Dendritic cell treated with granulocyte-macrophage colony-stimulating factor and Interleukin-4, amounts not matched to agents 40 ng/mL and 50 ng/mL, for 4 days (primary cell): Measurements from ENCODE around the gene LRBA.

Experiments used
- H3K27ac Mint-ChIP-seq: one replicate; pipeline ENCODE4 v1.8.0; 2022; ENCODE audit warnings: mild to moderate bottlenecking, mixed read lengths
- H3K27me3 Mint-ChIP-seq: one replicate; pipeline ENCODE4 v1.8.0; 2022; ENCODE audit warnings: mild to moderate bottlenecking, mixed read lengths
- H3K36me3 Mint-ChIP-seq: one replicate; pipeline ENCODE4 v1.8.0; 2022; ENCODE audit warnings: low read depth, mixed read lengths
- H3K4me1 Mint-ChIP-seq: one replicate; pipeline ENCODE4 v1.8.0; 2022; ENCODE audit warnings: low read depth, mixed read lengths
- H3K4me3 Mint-ChIP-seq: one replicate; pipeline ENCODE4 v1.8.0; 2022; ENCODE audit warnings: mild to moderate bottlenecking, moderate library complexity, mixed read lengths
- H3K9me3 Mint-ChIP-seq: one replicate; pipeline ENCODE4 v1.8.0; 2022; ENCODE audit warnings: mixed read lengths
- intact Hi-C: fragments of 100-400 bp; cut with micrococcal nuclease; formaldehyde crosslinking; loops from one replicate; pipeline ENCODE4 v1.15.0; 2022

LRBA gene

GRCh38 chr4:150248181-150248580, 766.9 kb downstream of the LRBA start:
- Mint-ChIP-seq H3K27me3 (no peaks in the 10 kb centered on the region), H3K9me3 (no peaks in the 10 kb centered on the region), H3K27ac (no peak overlapping the region), H3K4me3 (no peak overlapping the region), H3K4me1 (no peaks in the 10 kb centered on the region), H3K36me3 (no peaks in the 10 kb centered on the region)
- intact Hi-C loops: no loop called here

DNA sequence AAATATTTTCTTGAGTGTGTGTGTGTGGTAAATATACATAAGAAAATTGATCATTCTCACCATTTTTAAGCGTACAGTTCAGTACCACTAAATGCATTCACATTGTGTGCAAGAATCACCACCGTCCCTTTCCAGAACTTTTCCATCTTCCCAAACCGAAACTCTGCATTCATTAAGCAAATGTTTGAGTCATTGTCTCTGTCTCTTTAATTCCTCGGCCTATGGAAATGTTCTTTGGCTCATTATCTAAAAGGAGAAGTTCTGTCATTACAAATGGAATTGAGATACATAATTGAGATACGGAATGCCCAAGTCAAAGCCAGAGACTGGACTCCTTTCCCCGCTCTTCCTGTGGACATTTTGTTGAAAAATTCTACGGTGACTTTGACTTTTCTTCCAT, 767.9 kb downstream of the LRBA start:
- H3K4me3 Mint-ChIP-seq: no peak overlapping the region
- H3K27ac Mint-ChIP-seq: no peak overlapping the region
- no peaks in the 10 kb centered on the region for H3K9me3 Mint-ChIP-seq
- H3K36me3 Mint-ChIP-seq: no peaks in the 10 kb centered on the region
- no peaks in the 10 kb centered on the region for H3K27me3 Mint-ChIP-seq
- no peaks in the 10 kb centered on the region for H3K4me1 Mint-ChIP-seq
- intact Hi-C loops: no loop called here

DNA sequence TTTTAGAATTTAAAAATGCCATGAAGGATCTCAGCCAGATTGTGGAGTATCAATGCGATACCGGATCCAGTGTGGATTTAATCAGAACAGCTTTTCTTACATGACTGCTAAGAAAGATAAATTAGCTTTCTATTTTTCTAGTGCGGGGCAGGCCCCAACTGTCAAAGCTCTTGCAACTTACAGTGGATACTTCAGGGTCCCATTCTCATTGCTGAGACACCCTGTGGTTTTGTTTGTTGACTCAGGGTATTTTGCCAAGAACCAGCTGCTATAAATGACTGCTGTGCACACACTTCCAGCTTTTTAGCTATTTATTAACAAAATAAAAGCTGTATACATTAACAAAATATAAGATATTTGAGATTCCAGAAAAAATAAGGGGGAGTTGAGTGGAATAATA, 770.5 kb downstream of the LRBA start:
- Mint-ChIP-seq H3K27me3 (no peaks in the 10 kb centered on the region), H3K36me3 (no peaks in the 10 kb centered on the region), H3K4me1 (no peaks in the 10 kb centered on the region), H3K27ac (no peak overlapping the region), H3K4me3 (no peak overlapping the region), H3K9me3 (no peaks in the 10 kb centered on the region)
- intact Hi-C loops: no loop called here

GRCh38 chr4:150243932-150244331, 771.2 kb downstream of the LRBA start:
- intact Hi-C loops: loop anchor here (1.0 to 2.0 kb wide), 2 partner anchors 245 to 264 kb away; no protein-coding TSS in a partner anchor
- H3K27me3 Mint-ChIP-seq: no peaks in the 10 kb centered on the region

DNA sequence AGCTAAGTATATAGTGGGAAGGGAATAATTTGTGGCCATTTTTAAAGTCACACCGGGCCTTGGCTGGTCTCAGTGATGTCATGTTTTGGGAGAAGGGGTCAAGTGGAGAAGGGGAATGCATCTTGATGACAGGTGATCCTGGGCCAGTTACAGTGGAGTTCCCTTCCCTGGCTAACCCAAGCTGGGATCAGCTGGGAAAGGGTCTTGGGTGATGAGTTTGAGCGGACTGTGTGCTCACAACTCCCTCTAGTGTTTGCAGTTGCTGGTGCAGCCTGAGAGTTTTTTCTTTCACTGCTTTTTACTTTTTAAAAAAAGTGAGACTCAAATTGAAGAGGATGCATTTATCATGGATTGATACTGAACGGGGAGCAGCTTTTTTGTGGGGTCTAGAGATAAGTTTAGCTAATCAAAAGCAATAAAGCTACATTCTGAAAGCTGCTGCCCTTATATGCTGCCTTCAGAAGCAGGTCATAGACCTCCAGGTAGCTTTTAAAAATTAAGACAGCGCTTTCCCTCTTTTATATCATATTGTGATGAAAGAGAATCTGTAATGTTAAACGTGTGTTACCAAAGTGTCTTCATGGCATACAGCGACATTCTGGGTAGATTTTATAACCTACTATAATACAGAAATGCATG, 772.1 kb downstream of the LRBA start:
- H3K36me3 Mint-ChIP-seq: no peaks in the 10 kb centered on the region
- no peaks in the 10 kb centered on the region for H3K4me1 Mint-ChIP-seq
- no peaks in the 10 kb centered on the region for H3K9me3 Mint-ChIP-seq
- no peaks in the 10 kb centered on the region for H3K27me3 Mint-ChIP-seq
- intact Hi-C loops: loop anchor here (1.0 to 2.0 kb wide), 2 partner anchors 244 to 263 kb away; no protein-coding TSS in a partner anchor
- H3K4me3 Mint-ChIP-seq: no peak overlapping the region
- no peak overlapping the region for H3K27ac Mint-ChIP-seq

More at GRCh38 chr4:150243932-150244331, 771.2 kb downstream of the LRBA start:
- H3K27ac Mint-ChIP-seq: no peak overlapping the region
- H3K9me3 Mint-ChIP-seq: no peaks in the 10 kb centered on the region
- no peak overlapping the region for H3K4me3 Mint-ChIP-seq
- no peaks in the 10 kb centered on the region for H3K36me3 Mint-ChIP-seq
- H3K4me1 Mint-ChIP-seq: no peaks in the 10 kb centered on the region

DNA sequence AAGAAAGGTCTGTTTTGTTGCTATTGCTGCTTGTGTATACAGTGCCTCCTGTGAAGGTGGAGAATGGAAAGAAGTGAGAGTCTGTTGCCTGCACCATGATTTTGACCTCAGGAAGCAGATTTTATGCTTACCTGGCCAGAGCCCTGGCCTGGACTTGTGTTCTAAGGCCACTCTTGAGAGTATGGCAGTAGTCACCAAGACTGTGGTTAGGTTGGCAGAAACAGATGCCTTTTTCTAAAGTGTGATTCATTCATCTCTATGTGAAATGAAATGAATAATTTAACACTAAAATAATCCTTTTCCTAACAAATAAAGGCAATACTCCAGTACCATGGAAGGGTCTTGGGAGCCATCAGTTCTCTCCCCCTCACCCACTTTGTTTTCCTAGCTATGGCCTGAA, 775.1 kb downstream of the LRBA start:
- H3K27me3 Mint-ChIP-seq: no peaks in the 10 kb centered on the region
- no peaks in the 10 kb centered on the region for H3K36me3 Mint-ChIP-seq
- no peaks in the 10 kb centered on the region for H3K4me1 Mint-ChIP-seq
- no peaks in the 10 kb centered on the region for H3K9me3 Mint-ChIP-seq
- H3K27ac Mint-ChIP-seq: no peak overlapping the region
- H3K4me3 Mint-ChIP-seq: no peak overlapping the region
- intact Hi-C loops: no loop called here

GRCh38 chr4:150238591-150238990, 776.5 kb downstream of the LRBA start:
- Mint-ChIP-seq H3K27ac (no peak overlapping the region), H3K4me1 (no peaks in the 10 kb centered on the region), H3K27me3 (no peaks in the 10 kb centered on the region), H3K9me3 (no peaks in the 10 kb centered on the region), H3K36me3 (no peaks in the 10 kb centered on the region), H3K4me3 (no peak overlapping the region)
- intact Hi-C loops: no loop called here

- H3K4me3 Mint-ChIP-seq: no peak overlapping the region
- no peak overlapping the region for H3K27ac Mint-ChIP-seq
- no peaks in the 10 kb centered on the region for H3K36me3 Mint-ChIP-seq
- intact Hi-C loops: no loop called here
- H3K27me3 Mint-ChIP-seq: no peaks in the 10 kb centered on the region
- no peaks in the 10 kb centered on the region for H3K9me3 Mint-ChIP-seq
- no peaks in the 10 kb centered on the region for H3K4me1 Mint-ChIP-seq
Observed at GRCh38 chr4:150237110-150237872, 777.8 kb downstream of the LRBA start.

DNA sequence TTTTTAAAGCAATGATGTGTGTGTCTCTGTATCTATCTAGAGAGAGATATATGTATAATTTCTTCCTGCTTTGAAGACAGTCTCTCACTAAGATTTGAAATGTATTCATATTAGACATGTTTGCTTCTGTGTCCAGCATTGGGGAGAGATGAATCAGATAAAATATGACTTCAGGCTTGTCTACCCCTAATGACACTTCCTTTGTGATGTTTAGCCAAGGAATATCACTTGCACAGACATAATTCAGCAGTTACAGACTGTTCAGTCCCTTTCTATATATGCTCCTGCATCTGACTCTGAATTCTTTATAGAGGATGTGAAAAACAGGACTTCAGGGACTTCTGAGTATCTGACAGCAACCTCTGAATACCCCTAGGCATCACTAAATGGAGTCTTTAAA, 778.5 kb downstream of the LRBA start:
- Mint-ChIP-seq H3K4me3 (no peak overlapping the region), H3K36me3 (no peaks in the 10 kb centered on the region), H3K27ac (no peak overlapping the region), H3K9me3 (no peaks in the 10 kb centered on the region), H3K4me1 (no peaks in the 10 kb centered on the region), H3K27me3 (no peaks in the 10 kb centered on the region)
- intact Hi-C loops: no loop called here

- Mint-ChIP-seq H3K4me3 (no peak overlapping the region), H3K4me1 (no peaks in the 10 kb centered on the region), H3K27me3 (no peaks in the 10 kb centered on the region), H3K27ac (no peak overlapping the region), H3K9me3 (no peaks in the 10 kb centered on the region), H3K36me3 (no peaks in the 10 kb centered on the region)
- intact Hi-C loops: no loop called here
Observed at GRCh38 chr4:150235808-150236271, 779.2 kb downstream of the LRBA start.

- Mint-ChIP-seq H3K4me1 (no peaks in the 10 kb centered on the region), H3K4me3 (no peak overlapping the region), H3K27me3 (no peaks in the 10 kb centered on the region), H3K36me3 (no peaks in the 10 kb centered on the region), H3K27ac (no peak overlapping the region), H3K9me3 (no peaks in the 10 kb centered on the region)
- intact Hi-C loops: no loop called here
Observed at GRCh38 chr4:150235317-150235716, 779.8 kb downstream of the LRBA start.

DNA sequence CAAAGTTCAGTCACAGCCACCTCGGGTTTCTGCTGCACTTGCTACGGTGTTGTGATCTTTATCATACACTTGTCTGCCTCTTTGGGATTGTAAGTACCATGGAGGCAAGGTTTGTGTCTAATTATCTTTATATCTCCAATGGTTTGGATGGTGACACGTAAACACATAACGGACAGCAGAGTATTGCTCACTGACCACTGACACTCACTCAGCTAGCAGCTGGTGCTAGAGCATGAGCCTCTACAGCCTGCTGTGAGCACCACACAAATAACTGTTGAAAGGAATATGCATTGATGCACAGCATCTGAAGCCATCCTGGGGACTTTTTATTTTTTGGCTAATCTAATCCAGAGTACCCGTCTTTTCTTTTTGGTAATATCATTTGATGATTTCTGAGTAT, 780.8 kb downstream of the LRBA start:
- H3K36me3 Mint-ChIP-seq: no peaks in the 10 kb centered on the region
- H3K9me3 Mint-ChIP-seq: no peaks in the 10 kb centered on the region
- H3K27ac Mint-ChIP-seq: no peak overlapping the region
- intact Hi-C loops: no loop called here
- H3K4me3 Mint-ChIP-seq: no peak overlapping the region
- no peaks in the 10 kb centered on the region for H3K27me3 Mint-ChIP-seq
- no peaks in the 10 kb centered on the region for H3K4me1 Mint-ChIP-seq

DNA sequence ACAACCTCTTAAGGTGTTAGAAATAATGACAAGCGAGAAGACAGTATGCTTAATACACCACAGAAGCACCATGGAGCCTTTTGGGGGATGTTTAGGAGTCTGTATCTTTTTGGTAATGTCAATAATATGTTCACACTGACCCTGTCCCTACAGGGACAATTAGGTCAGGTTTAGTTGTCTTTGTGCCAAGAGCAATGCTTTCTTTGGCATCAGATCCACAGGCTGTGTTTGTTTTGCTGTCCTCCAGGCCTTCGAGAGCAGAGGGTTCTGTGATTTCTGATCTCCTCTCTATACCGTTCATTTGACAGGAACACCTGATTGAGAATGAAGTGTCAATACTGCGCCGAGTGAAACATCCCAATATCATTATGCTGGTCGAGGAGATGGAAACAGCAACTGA, 783.1 kb downstream of the LRBA start:
- H3K27me3 Mint-ChIP-seq: no peaks in the 10 kb centered on the region
- H3K9me3 Mint-ChIP-seq: no peaks in the 10 kb centered on the region
- no peak overlapping the region for H3K27ac Mint-ChIP-seq
- intact Hi-C loops: no loop called here
- no peaks in the 10 kb centered on the region for H3K36me3 Mint-ChIP-seq
- no peaks in the 10 kb centered on the region for H3K4me1 Mint-ChIP-seq
- no peak overlapping the region for H3K4me3 Mint-ChIP-seq

DNA sequence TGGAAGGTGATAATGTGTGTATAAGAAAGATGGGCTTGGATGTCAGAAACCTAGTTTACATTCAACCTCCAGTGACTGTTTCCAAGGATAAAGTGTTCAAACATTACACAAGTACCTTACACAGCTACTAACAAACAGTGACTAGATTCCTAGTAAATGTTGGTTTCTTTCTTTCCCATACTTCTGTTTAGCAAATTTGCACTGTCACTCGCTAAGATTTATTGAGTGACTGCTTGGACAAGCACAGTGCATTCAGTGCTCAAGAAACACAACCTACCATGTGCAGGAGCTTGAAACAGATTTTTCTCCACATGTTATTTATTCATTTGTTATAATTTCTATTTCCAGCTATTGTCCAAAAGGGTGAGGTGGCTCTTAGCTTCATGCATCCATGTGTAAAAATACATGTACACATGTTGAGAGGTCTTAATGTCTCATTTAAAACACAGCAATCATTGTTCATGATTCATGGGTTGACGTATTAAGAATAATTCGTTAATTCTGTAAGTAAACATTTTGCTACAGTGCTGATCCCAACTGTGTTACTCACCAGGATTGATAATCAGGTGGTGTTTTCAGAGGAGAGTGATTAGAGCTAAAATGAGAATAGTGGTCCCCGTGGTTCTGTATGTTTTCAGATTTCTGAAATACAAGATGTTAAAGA, 783.8 kb downstream of the LRBA start:
- Mint-ChIP-seq H3K36me3 (no peaks in the 10 kb centered on the region), H3K4me1 (no peaks in the 10 kb centered on the region), H3K4me3 (no peak overlapping the region), H3K27ac (no peak overlapping the region), H3K27me3 (no peaks in the 10 kb centered on the region), H3K9me3 (no peaks in the 10 kb centered on the region)
- intact Hi-C loops: no loop called here
